Cardiac muscle cell (in vitro differentiated cells and primary cell): ENCODE results near the gene SLC7A8. TPM values are rescaled to one million over a fixed set of nuclear protein-coding genes. Genes with fewer than 3 reads are reported as not detected.

Experiments
- DNase-seq, 2 donors: peaks; one replicate each; pipeline versions ENCODE4 v3.0.0 to v3.0.0-alpha.2; 2010 to 2017; ENCODE audit warnings: low read depth in 1 of 2, low spot score in 1 of 2
- H3K27ac ChIP-seq: fragments of 200-600 bp; sonication (generic); 2 replicates; pipeline ENCODE4 v1.5.1; 2016
- H3K27me3 ChIP-seq: fragments of 200-600 bp; sonication (generic); 2 replicates; pipeline ENCODE4 v1.6.0; 2016; ENCODE audit warnings: control low read depth
- H3K36me3 ChIP-seq: fragments of 200-600 bp; sonication (generic); 2 replicates; pipeline ENCODE4 v1.5.1; 2016; ENCODE audit warnings: control low read depth
- H3K4me1 ChIP-seq: fragments of 200-600 bp; sonication (generic); 2 replicates; pipeline ENCODE4 v1.8.1; 2017; ENCODE audit warnings: low read depth, mild to moderate bottlenecking, mixed run types
- H3K4me3 ChIP-seq: fragments of 200-600 bp; sonication (generic); 2 replicates; pipeline ENCODE4 v1.5.1; 2016; ENCODE audit warnings: mild to moderate bottlenecking
- H3K9me3 ChIP-seq: fragments of 200-600 bp; sonication (generic); 2 replicates; pipeline ENCODE4 v1.5.1; 2017; ENCODE audit warnings: low read depth, mild to moderate bottlenecking, control low read depth
- CTCF ChIP-seq: IDR thresholded peaks from 2 replicates; pipeline ENCODE4 v1.5.1; 2012; ENCODE audit warnings: low read depth, mild to moderate bottlenecking, low read length
- polyA plus RNA-seq: library from polyadenylated mRNA; unstranded; fragments of >200 nt; fragmentation: Nextera tagmentation; extraction: Ambion mirVana; gene quantifications from 2 replicates; pipeline ENCODE4 v1.2.1, GENCODE V29; 2016
- total RNA-seq: library from RNA; depleted of rRNA; stranded (reverse); fragments of >200 nt; gene quantifications from 2 replicates; pipeline ENCODE4 v1.2.3, GENCODE V29; 2016

The SLC7A8 gene
- total and polyA plus RNA-seq, 2 experiments from 2014 or later, result 14.0 to 14.1 TPM

- no peak for TF ChIP-seq CTCF
- H3K27ac ChIP-seq, result no peak overlapping the region
- no peak for DNase-seq
- H3K4me1 ChIP-seq, result no peaks in the 10 kb centered on the region
- H3K36me3 ChIP-seq, result no peaks in the 10 kb centered on the region
- no peaks in the 10 kb centered on the region for H3K9me3 ChIP-seq
- no peak overlapping the region for H3K4me3 ChIP-seq
- no peaks in the 10 kb centered on the region for H3K27me3 ChIP-seq
These were observed 33.9 kb upstream of the SLC7A8 start for GRCh38 chr14:23217032-23218020.

DNA sequence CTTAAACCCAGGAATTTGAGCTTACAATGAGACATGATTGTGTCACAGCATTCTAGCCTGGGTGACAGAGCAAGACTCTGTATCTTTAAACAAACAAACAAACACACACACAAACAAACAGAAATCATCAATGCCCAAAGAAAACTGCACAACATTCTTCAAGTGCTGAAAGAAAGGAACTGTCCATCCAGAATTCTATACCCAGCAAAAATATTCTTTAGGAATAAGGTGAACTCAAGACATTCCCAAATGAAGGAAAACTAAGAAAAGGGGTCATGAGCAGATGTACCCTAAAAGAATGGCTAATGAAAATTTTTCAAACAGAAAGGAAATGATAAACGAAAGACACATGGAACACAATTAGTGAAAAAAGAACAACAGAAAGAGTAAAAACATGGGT lies 32.0 kb upstream of the SLC7A8 start:
- DNase-seq, result no peak
- Histone ChIP-seq H3K9me3 (no peaks in the 10 kb centered on the region), H3K4me1 (no peaks in the 10 kb centered on the region), H3K27me3 (no peaks in the 10 kb centered on the region), H3K27ac (no peak overlapping the region), H3K4me3 (no peak overlapping the region), H3K36me3 (no peaks in the 10 kb centered on the region)
- no peak for TF ChIP-seq CTCF

DNA sequence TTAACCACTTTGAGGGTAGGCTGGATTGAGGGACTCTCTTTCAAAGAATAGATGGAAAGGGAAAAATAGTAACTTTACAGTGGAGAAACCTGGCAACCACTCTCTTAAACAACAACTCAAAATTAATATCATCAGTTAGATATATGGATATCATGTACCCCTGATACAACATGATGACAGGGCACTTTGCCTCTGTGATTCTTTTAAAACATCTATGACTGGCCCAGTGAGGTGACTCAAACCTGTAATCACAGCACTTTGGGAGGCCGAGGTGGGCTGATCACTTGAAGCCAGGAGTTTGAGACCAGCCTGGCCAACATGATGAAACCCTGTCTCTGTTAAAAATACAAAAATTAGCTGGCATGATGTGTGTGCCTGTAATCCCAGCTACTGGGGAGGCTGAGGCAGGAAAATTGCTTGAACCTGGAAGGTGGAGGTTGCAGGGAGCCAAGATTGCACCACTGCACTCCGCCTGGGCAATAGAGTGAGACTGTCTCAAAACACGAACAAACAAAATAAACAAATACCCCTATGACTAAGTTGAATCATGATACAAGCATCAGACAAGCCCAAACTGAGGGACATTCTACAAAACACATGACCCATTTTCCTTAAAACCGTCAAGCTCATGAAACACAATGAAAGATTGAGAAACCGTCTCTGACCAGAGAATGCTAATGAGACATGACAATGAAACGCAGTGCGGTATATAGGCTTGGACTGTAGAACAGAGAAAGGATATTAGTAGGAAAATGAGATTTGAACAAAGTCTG lies 26.4 kb upstream of the SLC7A8 start:
- H3K27ac ChIP-seq, result no peak overlapping the region
- TF ChIP-seq CTCF, result no peak
- DNase-seq, result no peak

GRCh38 chr14:23208324-23208723 lies 24.9 kb upstream of the SLC7A8 start:
- Histone ChIP-seq H3K9me3 (no peaks in the 10 kb centered on the region), H3K36me3 (no peaks in the 10 kb centered on the region), H3K4me1 (no peaks in the 10 kb centered on the region), H3K27ac (no peak overlapping the region), H3K27me3 (no peaks in the 10 kb centered on the region), H3K4me3 (no peak overlapping the region)
- DNase-seq, result no peak
- no peak for TF ChIP-seq CTCF

More for the DNA sequence above, 26.4 kb upstream of the SLC7A8 start:
- Histone ChIP-seq H3K36me3 (no peaks in the 10 kb centered on the region), H3K4me1 (no peaks in the 10 kb centered on the region), H3K4me3 (no peak overlapping the region), H3K9me3 (no peaks in the 10 kb centered on the region), H3K27me3 (no peaks in the 10 kb centered on the region)

- no peaks in the 10 kb centered on the region for H3K9me3 ChIP-seq
- H3K27ac ChIP-seq, result no peak overlapping the region
- no peaks in the 10 kb centered on the region for H3K36me3 ChIP-seq
- no peak for DNase-seq
- H3K27me3 ChIP-seq, result no peaks in the 10 kb centered on the region
- no peak overlapping the region for H3K4me3 ChIP-seq
- TF ChIP-seq CTCF, result no peak
- no peaks in the 10 kb centered on the region for H3K4me1 ChIP-seq
These were observed 23.7 kb upstream of the SLC7A8 start for GRCh38 chr14:23207146-23207540.
